Heart left ventricle (tissue), 16 donors: Measurements from ENCODE around the gene DMBT1. TPM values are rescaled to one million over a fixed set of nuclear protein-coding genes. Genes with fewer than 3 reads are reported as not detected.

ENCODE experiments used
- ATAC-seq, 4 donors: fragments of 200-7000 bp; cut with Tn5 transposase; one replicate each; pipeline ENCODE4 v1.9.1; 2020 to 2022; ENCODE audit warnings: moderate library complexity in 4 of 4, mild to moderate bottlenecking in 3 of 4, moderate number of reproducible peaks in 1 of 4
- DNase-seq, 5 donors: peaks; one replicate each; pipeline ENCODE4 v3.0.0-alpha.2; 2020
- H3K27ac ChIP-seq, 12 donors: fragments of 200-600 bp; sonication (generic) in 4 of 12; one replicate each; pipeline versions ENCODE4 v1.5.0 to v1.8.0; 2016 to 2022; ENCODE audit warnings: mild to moderate bottlenecking in 2 of 12
- H3K27me3 ChIP-seq, 9 donors: fragments of 200-600 bp; sonication (generic) in 2 of 9; one replicate each; pipeline versions ENCODE4 v1.5.1 to v1.8.0; 2016 to 2022; ENCODE audit warnings: mild to moderate bottlenecking in 3 of 9
- H3K36me3 ChIP-seq, 9 donors: fragments of 200-600 bp; sonication (generic) in 2 of 9; one replicate each; pipeline versions ENCODE4 v1.5.0 to v1.8.0; 2018 to 2022; ENCODE audit warnings: mild to moderate bottlenecking in 2 of 9
- H3K4me1 ChIP-seq, 12 donors: fragments of 200-600 bp; sonication (generic) in 4 of 12; one replicate each; pipeline versions ENCODE4 v1.5.0 to v1.8.0; 2016 to 2022; ENCODE audit warnings: mild to moderate bottlenecking in 3 of 12
- H3K4me3 ChIP-seq, 12 donors: fragments of 200-600 bp; sonication (generic) in 4 of 12; one replicate each; pipeline versions ENCODE4 v1.5.0 to v1.8.0; 2017 to 2022; ENCODE audit warnings: mild to moderate bottlenecking in 9 of 12, moderate library complexity in 4 of 12
- H3K9me3 ChIP-seq, 12 donors: fragments of 200-600 bp; sonication (generic) in 4 of 12; one replicate each; pipeline versions ENCODE4 v1.5.0 to v1.8.0; 2016 to 2022; ENCODE audit warnings: mild to moderate bottlenecking in 1 of 12
- POLR2A ChIP-seq, 2 donors: fragments of 450-650 bp; IDR thresholded peaks; one replicate each; pipeline ENCODE4 v1.6.1; 2017; ENCODE audit warnings: antibody characterized with exemption in 2 of 2, mild to moderate bottlenecking in 2 of 2, moderate library complexity in 2 of 2
- WGBS, 4 donors: extraction: QIAGEN DNeasy Blood & Tissue Kit in 2 of 4; methylation state at CpG; one replicate each; pipeline versions ENCODE4 v1.1.5 to v1.1.7; 2013 to 2018; 5-methylcytosine and 5-hydroxymethylcytosine counted together
- intact Hi-C, 10 donors: fragments of 100-400 bp; cut with DNase I; formaldehyde crosslinking; loops; one replicate each; pipeline versions ENCODE4 v1.11.1 to v1.14.2; 2022
- polyA plus RNA-seq, 2 donors: library from polyadenylated mRNA; stranded (reverse); fragments of 200-250 nt; gene quantifications; one replicate each; pipeline ENCODE4 v1.2.3, GENCODE V29; 2013
- total RNA-seq, 9 donors: library from RNA; depleted of rRNA in 2 of 9; stranded (reverse); fragments of >200 nt in 2 of 9; fragmentation: NEBNext Ultra II Directional in 3 of 9; extraction: Animal tissue kit (Norgen Biotek cat#: 25700) in 3 of 9; gene quantifications; one replicate each; pipeline versions ENCODE4 v1.1.0 to v1.2.4, GENCODE V29; 2016 to 2023
- TF ChIP-seq, protein P1 (sequence below), 12 donors: fragments of 200-600 bp; sonication (generic) in 4 of 12; IDR thresholded peaks; one replicate each; pipeline versions ENCODE4 v1.5.0 to v1.8.0; 2018 to 2022; ENCODE audit warnings: antibody characterized with exemption in 12 of 12, mild to moderate bottlenecking in 5 of 12
- donor health status: ischemic (EF 13 %, LVEDD 7.1; RV severe dilation, severe dysfunction).
- donor health status: healthy with polysubstance abuse.
- donor health status: DM: no; HTN: yes; CAD: no.
- donor health status: DM: no; HTN: no; CAD: no.
- donor health status: ischemic (EF 25% LVEDD 6.9; RV normal size, moderate dysfunction).
- donor health status: ischemic (EF 25% LVEDD 5.7; RV mildly dilated, moderate dysfunction).
- donor health status: healthy.
- donor health status: DM: yes; HTN: yes; CAD: no.
- donor health status: ischemic (EF 35%, LVEDD 5.7; RV mildly dilated, moderate dysfunction).
- donor health status: nonischemic (EF 11% LVEDD 7.7; RV severe dilation, severe dysfunction).
- donor health status: DM: yes; HTN: yes; CAD: no.
- donor health status: PGD.
- donor health status: ischemic (EF 29% LVEDD 5.4; RV normal size, mild dysfunction).
- donor health status: nonischemic (EF 23%, LVEDD 6.1; RV moderate dilation, normal function).

The DMBT1 gene
- total and polyA plus RNA-seq, 11 donors = 0.04 to 0.49 (median 0.10) TPM; not detected in 5

DNA sequence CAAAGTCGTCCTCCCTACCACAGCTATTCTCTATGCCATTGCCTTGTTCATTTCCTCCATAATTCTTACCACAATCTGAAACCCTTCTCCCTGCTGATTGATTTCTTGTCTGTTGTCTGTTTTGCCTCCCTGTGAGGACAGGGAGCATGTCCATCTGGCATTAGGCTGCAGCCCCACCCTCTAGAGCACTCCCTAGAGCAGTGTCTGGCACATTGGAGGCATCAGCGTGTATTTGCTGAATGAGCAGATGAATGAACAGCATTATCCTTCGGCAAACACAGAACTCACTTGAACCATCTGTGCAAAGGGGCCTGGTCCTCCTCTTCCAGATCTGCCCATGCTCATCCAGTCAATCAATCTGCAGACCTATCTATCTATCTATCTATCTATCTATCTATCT is 5.1 kb upstream of the DMBT1 start:
- peaks cover 0 to 3% (median 0%) of the 10 kb centered on the region in 9 donors for H3K27me3 ChIP-seq
- DNase-seq (no peak), ATAC-seq (no peak)
- no peaks in the 10 kb centered on the region for H3K9me3 ChIP-seq
- no peak overlapping the region for H3K4me3 ChIP-seq
- 86 to 96% (median 94%) methylated on average over 3 of the region's 3 CpGs for WGBS, 4 donors
- intact Hi-C loops = loop anchor here in 1 of 10 donors (5.0 kb wide), 1 partner anchor 118 kb away; no protein-coding TSS in a partner anchor
- H3K4me1 ChIP-seq = peaks cover 0 to 4% (median 0%) of the 10 kb centered on the region in 12 donors
- H3K36me3 ChIP-seq = no peaks in the 10 kb centered on the region
- TF ChIP-seq POLR2A (IDR thresholded peaks at IDR 0.05) = no peak
- TF ChIP-seq, protein P1, sequence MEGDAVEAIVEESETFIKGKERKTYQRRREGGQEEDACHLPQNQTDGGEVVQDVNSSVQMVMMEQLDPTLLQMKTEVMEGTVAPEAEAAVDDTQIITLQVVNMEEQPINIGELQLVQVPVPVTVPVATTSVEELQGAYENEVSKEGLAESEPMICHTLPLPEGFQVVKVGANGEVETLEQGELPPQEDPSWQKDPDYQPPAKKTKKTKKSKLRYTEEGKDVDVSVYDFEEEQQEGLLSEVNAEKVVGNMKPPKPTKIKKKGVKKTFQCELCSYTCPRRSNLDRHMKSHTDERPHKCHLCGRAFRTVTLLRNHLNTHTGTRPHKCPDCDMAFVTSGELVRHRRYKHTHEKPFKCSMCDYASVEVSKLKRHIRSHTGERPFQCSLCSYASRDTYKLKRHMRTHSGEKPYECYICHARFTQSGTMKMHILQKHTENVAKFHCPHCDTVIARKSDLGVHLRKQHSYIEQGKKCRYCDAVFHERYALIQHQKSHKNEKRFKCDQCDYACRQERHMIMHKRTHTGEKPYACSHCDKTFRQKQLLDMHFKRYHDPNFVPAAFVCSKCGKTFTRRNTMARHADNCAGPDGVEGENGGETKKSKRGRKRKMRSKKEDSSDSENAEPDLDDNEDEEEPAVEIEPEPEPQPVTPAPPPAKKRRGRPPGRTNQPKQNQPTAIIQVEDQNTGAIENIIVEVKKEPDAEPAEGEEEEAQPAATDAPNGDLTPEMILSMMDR (IDR thresholded peaks at IDR 0.05) = no peak
- H3K27ac ChIP-seq = no peak overlapping the region

DNA sequence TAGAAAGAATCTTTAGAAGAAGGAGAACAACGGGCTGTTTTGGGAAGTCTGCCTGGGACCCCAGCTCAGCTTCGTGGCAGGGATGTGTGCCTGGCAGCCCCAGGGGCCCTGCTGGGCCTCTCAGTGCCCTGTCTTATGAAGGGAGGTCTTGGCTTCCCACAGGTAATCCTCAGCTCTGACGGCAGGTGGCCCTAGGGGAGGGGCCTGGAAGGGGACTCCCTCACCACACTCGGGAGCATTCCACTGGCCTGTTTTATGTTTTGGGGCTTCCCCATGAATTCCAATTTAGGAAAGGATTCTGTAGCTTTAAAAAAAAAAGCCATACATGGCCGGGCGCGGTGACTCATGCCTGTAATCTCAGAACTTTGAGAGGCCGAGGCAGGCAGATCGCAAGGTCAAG is 3.0 kb upstream of the DMBT1 start:
- DNase-seq (no peak), ATAC-seq (no peak)
- Histone ChIP-seq H3K4me3 (no peak overlapping the region), H3K9me3 (no peaks in the 10 kb centered on the region), H3K27me3 (peaks cover 0 to 6% (median 0%) of the 10 kb centered on the region in 9 donors), H3K36me3 (no peaks in the 10 kb centered on the region), H3K4me1 (no peaks in the 10 kb centered on the region), H3K27ac (no peak overlapping the region)
- no peak for TF ChIP-seq POLR2A (IDR thresholded peaks at IDR 0.05)
- TF ChIP-seq, protein P1 (IDR thresholded peaks at IDR 0.05) = no peak
- 33 to 47% (median 37%) methylated on average over 9 of the region's 9 CpGs for WGBS, 4 donors
- intact Hi-C loops = loop anchor here in 1 of 10 donors (5.0 kb wide), 1 partner anchor 120 kb away; no protein-coding TSS in a partner anchor

DNA sequence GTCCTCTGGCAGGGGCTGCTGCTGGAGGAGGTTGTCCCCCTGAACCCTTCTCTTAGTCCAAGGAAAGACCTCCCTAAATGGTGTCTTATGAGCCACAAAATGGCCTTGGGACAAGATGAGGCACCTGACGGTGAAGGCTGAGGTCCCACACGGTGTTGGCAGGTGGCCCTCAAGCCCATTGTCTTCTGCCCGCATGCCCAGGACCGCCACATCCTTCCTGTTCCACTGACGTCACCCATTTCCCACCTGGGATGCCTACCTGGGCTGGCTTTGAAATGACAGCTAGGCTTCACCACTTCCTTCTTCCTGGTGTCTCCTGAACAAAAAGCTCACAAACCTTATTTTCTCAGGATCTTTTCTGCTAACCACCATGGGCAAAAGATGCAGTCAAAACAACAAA is 2.1 kb upstream of the DMBT1 start:
- TF ChIP-seq, protein P1 (IDR thresholded peaks at IDR 0.05) = no peak
- H3K9me3 ChIP-seq = no peaks in the 10 kb centered on the region
- H3K36me3 ChIP-seq = no peaks in the 10 kb centered on the region
- ATAC-seq = no peak
- peaks cover 0 to 10% (median 0%) of the 10 kb centered on the region in 9 donors for H3K27me3 ChIP-seq
- intact Hi-C loops = loop anchor here in 1 of 10 donors (5.0 kb wide), 1 partner anchor 121 kb away; no protein-coding TSS in a partner anchor
- H3K4me1 ChIP-seq = no peaks in the 10 kb centered on the region
- H3K27ac ChIP-seq = no peak overlapping the region
- WGBS, 4 donors = 67 to 81% (median 73%) methylated on average over 5 of the region's 5 CpGs
- H3K4me3 ChIP-seq = no peak overlapping the region
- no peak for DNase-seq

DNA sequence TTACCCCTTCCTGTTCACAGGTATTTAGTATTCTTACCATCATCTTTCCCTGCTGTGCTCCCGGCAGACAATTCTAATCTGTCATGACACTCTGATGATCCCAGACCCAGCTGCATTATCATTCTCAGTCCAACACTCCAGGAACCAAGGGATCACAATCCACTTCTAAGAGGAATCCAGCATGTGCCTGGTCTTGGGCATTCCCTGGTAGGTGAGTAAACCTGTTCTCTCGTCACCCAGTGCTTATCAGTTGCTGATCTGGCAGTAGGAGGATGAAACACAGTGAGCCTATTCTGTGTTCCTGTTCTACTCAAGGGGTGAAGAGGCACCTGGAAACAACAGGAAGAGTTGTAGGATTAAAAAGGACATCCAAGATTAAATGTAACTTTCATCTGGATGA is 1.3 kb upstream of the DMBT1 start:
- Histone ChIP-seq H3K9me3 (no peaks in the 10 kb centered on the region), H3K4me3 (no peak overlapping the region)
- intact Hi-C loops = loop anchor here in 1 of 10 donors (5.0 kb wide), 1 partner anchor 122 kb away; no protein-coding TSS in a partner anchor

More for the DNA sequence above, 1.3 kb upstream of the DMBT1 start:
- peaks cover 0 to 17% (median 0%) of the 10 kb centered on the region in 9 donors for H3K27me3 ChIP-seq
- TF ChIP-seq, protein P1 (IDR thresholded peaks at IDR 0.05) = no peak
- no peak for TF ChIP-seq POLR2A (IDR thresholded peaks at IDR 0.05)
- ATAC-seq (no peak), DNase-seq (no peak)
- WGBS, 4 donors = 54 to 73% (median 70%) methylated on average over 2 of the region's 2 CpGs
- no peaks in the 10 kb centered on the region for H3K4me1 ChIP-seq
- H3K36me3 ChIP-seq = no peaks in the 10 kb centered on the region
- H3K27ac ChIP-seq = no peak overlapping the region
